NB4 (cell line): Measurements from ENCODE around the gene PSAP.

Experiments used
- DNase-seq: peaks from one replicate; pipeline ENCODE4 v3.0.0; 2010; ENCODE audit warnings: low read depth
- H3K4me3 ChIP-seq: one replicate; pipeline ENCODE4 v1.5.1; 2011; ENCODE audit warnings: mild to moderate bottlenecking, low read depth, low read length, moderate library complexity
- CTCF ChIP-seq: IDR thresholded peaks from one replicate; pipeline ENCODE4 v1.5.1; 2012; ENCODE audit warnings: low read depth, low read length
- MAX ChIP-seq: IDR thresholded peaks from 2 replicates; pipeline ENCODE4 v1.6.1; 2011; ENCODE audit warnings: low read depth, low read length
- MYC ChIP-seq: IDR thresholded peaks from 2 replicates; pipeline ENCODE4 v1.6.1; 2011; ENCODE audit warnings: low read depth, low read length
- POLR2A ChIP-seq: IDR thresholded peaks from 2 replicates; pipeline ENCODE4 v1.6.1; 2011; ENCODE audit warnings: mild to moderate bottlenecking; ENCODE audit not compliant: insufficient read length; ENCODE audit errors: extremely low read depth

PSAP gene

GRCh38 chr10:71830726-71831125 lies 20.3 kb downstream of the PSAP start:
- no peak for DNase-seq
- TF ChIP-seq MAX = no peak

GRCh38 chr10:71829896-71830295 lies 21.2 kb downstream of the PSAP start:
- TF ChIP-seq POLR2A (no peak), CTCF (no peak), MYC (no peak), MAX (no peak)
- DNase-seq = no peak
- H3K4me3 ChIP-seq = no peak overlapping the region

More at GRCh38 chr10:71830726-71831125, 20.3 kb downstream of the PSAP start:
- no peak overlapping the region for H3K4me3 ChIP-seq

- peak; percentile 85 for DNase-seq
- peak; percentile 48; the same call in 1 of the 2 replicates for TF ChIP-seq MYC
- TF ChIP-seq POLR2A = no peak
- TF ChIP-seq MAX = peak; percentile 36; the same call in 1 of the 2 replicates
- no peak for TF ChIP-seq CTCF
- no peak overlapping the region for H3K4me3 ChIP-seq
Measured at GRCh38 chr10:71829171-71829570, 21.9 kb downstream of the PSAP start.

GRCh38 chr10:71828702-71829101 lies 22.3 kb downstream of the PSAP start:
- no peak for DNase-seq
- no peak overlapping the region for H3K4me3 ChIP-seq
- no peak for TF ChIP-seq MYC
- TF ChIP-seq MAX = no peak
- no peak for TF ChIP-seq CTCF
- TF ChIP-seq POLR2A = no peak

- no peak for DNase-seq
- H3K4me3 ChIP-seq = no peak overlapping the region
- TF ChIP-seq CTCF (no peak), POLR2A (no peak), MAX (no peak), MYC (no peak)
Measured at GRCh38 chr10:71827852-71828251, 23.2 kb downstream of the PSAP start.

- DNase-seq = no peak
- TF ChIP-seq POLR2A (no peak), MYC (no peak), MAX (no peak), CTCF (peak; percentile 18)
- no peak overlapping the region for H3K4me3 ChIP-seq
Measured at GRCh38 chr10:71825217-71825616, 25.8 kb downstream of the PSAP start.
